DND-41 (cell line): ENCODE results near the gene INSIG2.
"Not testable (repeated sequence)": the region's sequence is repeated elsewhere in the genome, so short reads cannot be mapped to it uniquely, and the experiment has no call there.

Source experiments
- ATAC-seq: fragments of 200-7000 bp; cut with Tn5 transposase; 3 replicates; pipeline ENCODE4 v1.9.1; 2021; ENCODE audit warnings: low read depth; ENCODE audit not compliant: insufficient read depth
- DNase-seq: peaks from one replicate; pipeline ENCODE4 v3.0.0-alpha.2; 2020
- H2AFZ ChIP-seq: 2 replicates; pipeline ENCODE4 v1.6.0; 2012; ENCODE audit warnings: low read depth, low read length
- H3K27ac ChIP-seq: 2 replicates; pipeline ENCODE4 v1.5.1; 2012; ENCODE audit warnings: low read length, inconsistent platforms
- H3K27me3 ChIP-seq: fragments of 200-600 bp; sonication (generic); 2 replicates; pipeline ENCODE4 v1.6.0; 2012; ENCODE audit warnings: low read length, mild to moderate bottlenecking, inconsistent platforms; ENCODE audit not compliant: insufficient read depth, poor library complexity
- H3K36me3 ChIP-seq: 2 replicates; pipeline ENCODE4 v1.5.1; 2012; ENCODE audit warnings: low read length, inconsistent platforms; ENCODE audit not compliant: insufficient read depth
- H3K4me1 ChIP-seq: 2 replicates; pipeline ENCODE4 v1.5.1; 2012; ENCODE audit warnings: mild to moderate bottlenecking, low read length; ENCODE audit not compliant: insufficient read depth
- H3K4me2 ChIP-seq: 2 replicates; pipeline ENCODE4 v1.6.0; 2012; ENCODE audit warnings: mild to moderate bottlenecking, moderate library complexity, low read length, inconsistent platforms; ENCODE audit not compliant: insufficient read depth
- H3K4me3 ChIP-seq, 2 experiments: fragments of 200-600 bp in 1 of 2; shearing (Covaris generic) in 1 of 2; 2 replicates each; pipeline ENCODE4 v1.5.1; 2012 to 2016; ENCODE audit warnings: inconsistent platforms in 2 of 2, low read length in 2 of 2, mild to moderate bottlenecking in 2 of 2, low read depth in 1 of 2, moderate library complexity in 1 of 2
- H3K79me2 ChIP-seq: 2 replicates; pipeline ENCODE4 v1.6.0; 2012; ENCODE audit warnings: low read length, inconsistent platforms; ENCODE audit not compliant: insufficient read depth
- H3K9ac ChIP-seq: 2 replicates; pipeline ENCODE4 v1.6.0; 2012; ENCODE audit warnings: low read depth, mild to moderate bottlenecking, inconsistent platforms, low read length, moderate library complexity
- H3K9me3 ChIP-seq: 2 replicates; pipeline ENCODE4 v1.5.1; 2012; ENCODE audit warnings: low read length, moderate library complexity, mild to moderate bottlenecking, inconsistent platforms; ENCODE audit not compliant: insufficient read depth, severe bottlenecking
- H4K20me1 ChIP-seq: 2 replicates; pipeline ENCODE4 v1.6.0; 2012; ENCODE audit warnings: low read length; ENCODE audit not compliant: insufficient read depth
- CTCF ChIP-seq: IDR thresholded peaks from 2 replicates; pipeline ENCODE4 v1.5.1; 2012; ENCODE audit warnings: borderline replicate concordance, low read length, moderate library complexity, mild to moderate bottlenecking; ENCODE audit not compliant: poor library complexity, severe bottlenecking; ENCODE audit errors: extremely low read depth
- EZH2 ChIP-seq: IDR thresholded peaks from 3 replicates; pipeline ENCODE4 v1.6.1; 2012; ENCODE audit warnings: borderline replicate concordance, low read depth, mild to moderate bottlenecking, moderate library complexity, low read length, inconsistent platforms; ENCODE audit not compliant: severe bottlenecking

Gene INSIG2

GRCh38 chr2:118091140-118091478, 2.8 kb downstream of the INSIG2 start:
- H3K9ac ChIP-seq, result no peak overlapping the region
- H3K36me3 ChIP-seq, result no peaks in the 10 kb centered on the region
- DNase-seq (no peak), ATAC-seq (no peak)
- TF ChIP-seq CTCF (no peak), EZH2 (no peak)
- peaks cover 25% of the 10 kb centered on the region for H4K20me1 ChIP-seq
- H3K27ac ChIP-seq, result no peak overlapping the region
- H3K79me2 ChIP-seq, result peaks cover 70% of the 10 kb centered on the region
- H3K4me1 ChIP-seq, result peaks cover 48% of the 10 kb centered on the region
- no peak overlapping the region for H3K4me3 ChIP-seq
- H3K4me2 ChIP-seq, result peak overlapping the region; percentile 79; the same call in 1 of the 2 replicates
- no peaks in the 10 kb centered on the region for H3K9me3 ChIP-seq
- no peak overlapping the region for H2AFZ ChIP-seq
- H3K27me3 ChIP-seq, result no peaks in the 10 kb centered on the region

- peaks cover 48% of the 10 kb centered on the region for H3K4me1 ChIP-seq
- H2AFZ ChIP-seq, result no peak overlapping the region
- H3K79me2 ChIP-seq, result peaks cover 73% of the 10 kb centered on the region
- peaks cover 28% of the 10 kb centered on the region for H4K20me1 ChIP-seq
- H3K27me3 ChIP-seq, result no peaks in the 10 kb centered on the region
- 0 out of 2 replicates have a peak overlapping the region, but pooled peaks have one; percentile 79 for H3K4me2 ChIP-seq
- no peak overlapping the region for H3K9ac ChIP-seq
- no peak for DNase-seq
- no peaks in the 10 kb centered on the region for H3K9me3 ChIP-seq
- no peak for ATAC-seq
- H3K27ac ChIP-seq, result no peak overlapping the region
- H3K4me3 ChIP-seq, result no peak overlapping the region
- H3K36me3 ChIP-seq, result peaks cover 4% of the 10 kb centered on the region; the same call in 1 of the 2 replicates
- TF ChIP-seq EZH2 (no peak), CTCF (no peak)
Observed at GRCh38 chr2:118091631-118092030, 3.4 kb downstream of the INSIG2 start.

GRCh38 chr2:118094102-118094501, 5.8 kb downstream of the INSIG2 start:
- not testable (repeated sequence) for H2AFZ ChIP-seq, ATAC-seq, H3K4me3 ChIP-seq, H3K27me3 ChIP-seq, H3K9me3 ChIP-seq, H3K9ac ChIP-seq, DNase-seq
- Histone ChIP-seq H3K79me2 (peaks cover 74% of the 10 kb centered on the region), H4K20me1 (peaks cover 35% of the 10 kb centered on the region), H3K4me2 (peak overlapping the region; percentile 38; the same call in 1 of the 2 replicates), H3K36me3 (peaks cover 20% of the 10 kb centered on the region), H3K27ac (peak overlapping the region; percentile 5; the same call in 1 of the 2 replicates), H3K4me1 (peaks cover 36% of the 10 kb centered on the region)

- H3K4me1 ChIP-seq, result peaks cover 32% of the 10 kb centered on the region
- peaks cover 35% of the 10 kb centered on the region for H4K20me1 ChIP-seq
Observed at GRCh38 chr2:118094503-118094902, 6.2 kb downstream of the INSIG2 start.

More at GRCh38 chr2:118094503-118094902, 6.2 kb downstream of the INSIG2 start:
- Histone ChIP-seq H3K9ac (no peak overlapping the region), H2AFZ (no peak overlapping the region), H3K36me3 (peaks cover 20% of the 10 kb centered on the region), H3K4me2 (peak overlapping the region; percentile 38; the same call in 1 of the 2 replicates), H3K27me3 (no peaks in the 10 kb centered on the region), H3K9me3 (no peaks in the 10 kb centered on the region), H3K79me2 (peaks cover 71% of the 10 kb centered on the region), H3K27ac (peak overlapping the region; percentile 5; the same call in 1 of the 2 replicates), H3K4me3 (no peak overlapping the region)
- TF ChIP-seq EZH2, result no peak
- TF ChIP-seq CTCF, result no peak
- ATAC-seq (peak; percentile 96), DNase-seq (peak; percentile 28)
